ENCODE measurements around the gene TBCC. TPM values are rescaled to one million over a fixed set of nuclear protein-coding genes. Genes with fewer than 3 reads are reported as not detected.

TBCC gene
- total and polyA plus RNA-seq, 7 donors, result 13.1 to 41.3 (median 19.1) TPM

DNA sequence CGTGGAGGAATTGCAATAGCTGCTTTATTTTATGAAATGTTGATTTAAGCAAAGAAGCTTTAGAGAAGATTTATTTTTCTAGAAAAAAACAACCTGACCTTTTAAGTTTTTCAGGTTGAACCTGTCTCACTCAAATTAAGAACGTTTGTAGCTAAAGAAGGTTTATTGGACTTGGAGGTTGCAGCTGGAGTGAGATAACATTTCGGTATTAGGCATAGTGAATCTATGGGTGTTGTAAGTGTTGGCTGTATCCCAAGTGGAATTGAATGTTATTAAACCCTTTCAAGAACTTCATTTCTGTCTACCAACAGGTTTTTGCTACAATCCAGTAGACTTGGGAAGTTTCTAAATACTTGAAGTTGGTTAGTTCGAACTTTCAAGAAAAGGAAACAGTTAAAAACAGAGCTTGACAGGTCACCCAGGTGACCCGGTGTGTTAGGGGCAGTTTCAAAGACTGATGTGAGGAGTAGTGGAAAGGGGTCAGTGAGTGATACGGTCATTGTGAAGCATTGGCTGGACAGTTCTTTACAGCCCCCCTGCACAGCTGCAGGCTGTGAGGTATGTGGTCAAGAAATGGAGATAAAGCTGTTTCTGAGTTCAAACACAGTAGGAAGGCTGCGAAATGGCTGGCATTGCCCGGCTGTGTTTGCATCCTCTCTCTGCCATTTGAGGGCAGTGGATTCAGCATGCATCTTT lies 2.4 kb upstream of the TBCC start:
- ATAC-seq (no peak), DNase-seq (no peak)
- intact Hi-C loops (cut with DNase I), result loop anchor here in 1 of 2 donors (2.0 kb wide), 1 partner anchor 28 kb away; no protein-coding TSS in a partner anchor
- no peaks in the 10 kb centered on the region for H3K27me3 ChIP-seq (ENCODE audit: insufficient read depth in 3 of 3, low read length in 2 of 3)
- WGBS, 3 donors, result 46 to 59% (median 52%) methylated on average over 8 of the region's 8 CpGs
- H3K9me3 ChIP-seq, result no peaks in the 10 kb centered on the region
- H3K27ac ChIP-seq, result peak overlapping the region; percentile 99
- peak overlapping the region; percentile 97 for H3K4me3 ChIP-seq
- TF ChIP-seq, protein P1, sequence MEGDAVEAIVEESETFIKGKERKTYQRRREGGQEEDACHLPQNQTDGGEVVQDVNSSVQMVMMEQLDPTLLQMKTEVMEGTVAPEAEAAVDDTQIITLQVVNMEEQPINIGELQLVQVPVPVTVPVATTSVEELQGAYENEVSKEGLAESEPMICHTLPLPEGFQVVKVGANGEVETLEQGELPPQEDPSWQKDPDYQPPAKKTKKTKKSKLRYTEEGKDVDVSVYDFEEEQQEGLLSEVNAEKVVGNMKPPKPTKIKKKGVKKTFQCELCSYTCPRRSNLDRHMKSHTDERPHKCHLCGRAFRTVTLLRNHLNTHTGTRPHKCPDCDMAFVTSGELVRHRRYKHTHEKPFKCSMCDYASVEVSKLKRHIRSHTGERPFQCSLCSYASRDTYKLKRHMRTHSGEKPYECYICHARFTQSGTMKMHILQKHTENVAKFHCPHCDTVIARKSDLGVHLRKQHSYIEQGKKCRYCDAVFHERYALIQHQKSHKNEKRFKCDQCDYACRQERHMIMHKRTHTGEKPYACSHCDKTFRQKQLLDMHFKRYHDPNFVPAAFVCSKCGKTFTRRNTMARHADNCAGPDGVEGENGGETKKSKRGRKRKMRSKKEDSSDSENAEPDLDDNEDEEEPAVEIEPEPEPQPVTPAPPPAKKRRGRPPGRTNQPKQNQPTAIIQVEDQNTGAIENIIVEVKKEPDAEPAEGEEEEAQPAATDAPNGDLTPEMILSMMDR (IDR thresholded peaks at IDR 0.05), result no peak
- H3K4me1 ChIP-seq, result peaks cover 27% of the 10 kb centered on the region
- no peaks in the 10 kb centered on the region for H3K36me3 ChIP-seq (ENCODE audit: insufficient read depth in 1 of 2, low read depth in 1 of 2)

DNA sequence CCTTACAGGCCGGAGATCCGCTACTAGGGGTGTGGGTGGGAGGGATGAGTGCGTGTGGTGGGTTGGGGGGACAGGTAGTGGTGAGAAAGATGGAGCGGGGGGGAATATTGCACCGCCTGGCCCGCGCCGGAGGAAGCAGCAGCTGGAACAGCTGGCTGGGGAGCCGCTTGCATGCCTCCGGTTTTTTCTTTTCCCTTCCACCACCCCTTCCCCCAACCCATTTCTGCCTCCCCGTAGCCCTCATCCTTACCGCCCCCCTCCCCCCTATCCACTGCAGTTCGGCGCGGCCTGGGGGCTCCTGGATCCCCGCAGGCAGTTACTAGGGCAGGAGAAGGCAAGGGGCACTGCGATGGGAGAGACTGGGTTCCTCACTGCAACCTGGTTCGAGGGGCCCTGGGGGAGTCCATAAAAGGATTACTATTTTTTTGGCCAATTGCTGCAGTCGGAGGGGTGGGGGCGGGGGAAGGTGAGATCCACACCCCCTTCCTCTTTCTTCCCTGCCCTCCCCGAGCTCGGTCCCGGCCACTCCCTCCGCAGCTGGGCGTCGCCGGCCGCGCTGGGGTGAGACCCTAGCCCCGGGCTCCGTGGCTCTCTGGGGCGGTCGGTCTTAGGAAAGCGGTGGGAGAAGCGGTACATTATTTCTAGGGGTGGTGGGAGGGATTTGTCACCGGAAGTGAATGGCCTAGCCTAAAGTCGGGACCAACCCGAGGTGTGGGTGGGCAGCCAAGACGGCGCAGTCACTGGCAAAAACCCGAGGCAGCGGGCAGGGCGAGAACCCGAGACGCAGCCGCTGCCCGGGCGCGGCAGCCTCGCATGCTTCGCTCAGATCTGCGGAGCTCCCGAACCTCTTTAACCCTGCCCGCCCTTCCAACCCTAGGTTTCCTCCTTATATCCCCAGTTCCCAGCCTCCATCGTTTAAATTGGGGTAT lies 824 bp upstream of the TBCC start:
- Histone ChIP-seq H3K27me3 (ENCODE audit: insufficient read depth in 3 of 3, low read length in 2 of 3) (no peaks in the 10 kb centered on the region), H3K4me1 (peaks cover 33% of the 10 kb centered on the region), H3K4me3 (peak overlapping the region; percentile 97), H3K27ac (peak overlapping the region; percentile 99), H3K9me3 (no peaks in the 10 kb centered on the region), H3K36me3 (ENCODE audit: insufficient read depth in 1 of 2, low read depth in 1 of 2) (no peaks in the 10 kb centered on the region)
- TF ChIP-seq, protein P1 (IDR thresholded peaks at IDR 0.05), result no peak
- intact Hi-C loops (cut with DNase I), result loop anchor here (1.0 to 2.0 kb wide), 3 partner anchors 36 to 132 kb away; partner anchors contain the start of genes BICRAL (in 2 of the 2) and RPL7L1 (in 1 of the 2)
- peak; percentile 54 to 71 (median 62) for ATAC-seq
- WGBS, 3 donors, result 0% methylated on average over 45 to 55 of the region's 55 CpGs
- DNase-seq, result peak; percentile 82 to 90

DNA sequence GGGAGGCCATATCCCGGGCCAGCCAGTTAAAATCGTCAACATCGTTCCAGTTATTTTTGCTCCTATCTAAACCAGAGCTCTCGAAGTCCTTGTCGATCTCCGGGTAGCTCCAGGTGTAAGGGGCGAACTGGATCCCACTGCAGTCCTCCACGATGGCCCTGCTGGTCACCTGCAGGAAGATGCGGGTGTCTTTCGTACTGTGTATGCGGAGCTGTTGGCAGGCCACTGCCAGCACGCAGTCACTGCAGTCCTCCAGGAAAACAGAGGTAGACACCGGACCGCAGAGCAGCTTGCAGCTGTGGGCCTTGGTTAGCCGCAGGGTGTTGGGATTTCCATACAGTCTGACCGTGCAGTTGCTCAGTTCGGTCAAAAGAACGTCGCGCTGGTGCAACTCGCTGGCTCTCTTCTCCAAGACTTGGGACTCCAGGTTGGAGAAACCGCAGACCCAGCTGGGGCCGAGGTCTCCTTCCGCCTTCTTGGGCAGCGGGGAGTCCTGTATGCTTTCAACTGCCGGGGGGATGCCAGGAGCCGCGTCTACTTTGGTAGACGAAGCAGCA lies 742 bp downstream of the TBCC start:
- no peaks in the 10 kb centered on the region for H3K36me3 ChIP-seq (ENCODE audit: insufficient read depth in 1 of 2, low read depth in 1 of 2)
- TF ChIP-seq, protein P1 (IDR thresholded peaks at IDR 0.05), result no peak
- peak overlapping the region; percentile 99 for H3K27ac ChIP-seq
- H3K4me3 ChIP-seq, result peak overlapping the region; percentile 97
- ATAC-seq (peak; percentile 56 to 67 (median 56)), DNase-seq (peak; percentile 40 to 77)
- intact Hi-C loops (cut with DNase I), result no loop called here
- 0 to 1% (median 1%) methylated on average over 29 of the region's 29 CpGs for WGBS, 3 donors
- H3K27me3 ChIP-seq (ENCODE audit: insufficient read depth in 3 of 3, low read length in 2 of 3), result no peaks in the 10 kb centered on the region
- no peaks in the 10 kb centered on the region for H3K9me3 ChIP-seq
- H3K4me1 ChIP-seq, result peaks cover 33% of the 10 kb centered on the region

DNA sequence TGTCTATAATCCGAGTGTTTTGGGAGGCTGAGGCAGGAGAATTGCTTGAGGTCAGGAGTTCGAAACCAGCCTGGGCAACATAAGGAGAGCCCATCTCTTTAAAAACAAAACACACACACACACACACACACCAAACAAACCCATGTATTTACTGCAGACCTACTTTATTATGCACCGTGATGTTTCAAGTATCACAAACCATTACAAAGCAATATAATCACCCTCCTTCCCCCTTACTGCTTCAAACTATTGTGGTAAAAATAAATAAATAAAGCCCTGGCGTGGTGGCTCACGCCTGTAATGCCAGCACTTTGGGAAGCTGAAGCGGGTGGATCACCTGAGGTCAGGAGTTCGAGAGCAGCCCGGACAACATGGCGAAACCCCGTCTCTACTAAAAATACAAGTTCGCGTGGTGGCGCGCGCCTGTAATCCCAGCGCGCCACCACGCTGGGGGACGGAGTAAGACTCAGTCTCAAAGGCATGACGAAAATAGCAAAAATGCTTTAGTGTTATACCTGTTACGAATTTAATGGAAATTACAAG lies 1.5 kb downstream of the TBCC start:
- peak overlapping the region; percentile 97 for H3K4me3 ChIP-seq
- H3K9me3 ChIP-seq, result no peaks in the 10 kb centered on the region
- H3K4me1 ChIP-seq, result peaks cover 33% of the 10 kb centered on the region
- H3K27me3 ChIP-seq (ENCODE audit: insufficient read depth in 3 of 3, low read length in 2 of 3), result no peaks in the 10 kb centered on the region
- DNase-seq (no peak), ATAC-seq (no peak)
- peak overlapping the region; percentile 99 for H3K27ac ChIP-seq
- H3K36me3 ChIP-seq (ENCODE audit: insufficient read depth in 1 of 2, low read depth in 1 of 2), result no peaks in the 10 kb centered on the region
- WGBS, 3 donors, result 35 to 38% (median 36%) methylated on average over 21 of the region's 21 CpGs
- TF ChIP-seq, protein P1 (IDR thresholded peaks at IDR 0.05), result no peak
- intact Hi-C loops (cut with DNase I), result no loop called here
